GM12878 (cell line): ENCODE measurements around the gene TCERG1L. TPM values are rescaled to one million over a fixed set of nuclear protein-coding genes. Genes with fewer than 3 reads are reported as not detected.

Source experiments
- ATAC-seq: fragments of 200-7000 bp; cut with Tn5 transposase; 3 replicates; pipeline ENCODE4 v1.9.1; 2020; ENCODE audit warnings: mild to moderate bottlenecking, moderate library complexity
- BruUV-seq: library from RNA; stranded (reverse); fragments of 400-500 nt; replicated peaks from 2 replicates; lab custom pipeline; 2021; lab: Mats Ljungman, UMichigan
- CTCF ChIA-PET: fragments of 300-600 bp; sonication (Branson Sonifier 250); formaldehyde crosslinking; extraction: SDS; loops from one replicate; lab custom pipeline; 2021; ENCODE audit warnings: inconsistent platforms; lab: Yijun Ruan, JAX
- POLR2A ChIA-PET: fragments of 350-600 bp; formaldehyde crosslinking; extraction: SDS; loops from one replicate; lab custom pipeline; 2021; ENCODE audit warnings: inconsistent platforms; lab: Charles Lee
- RAD21 ChIA-PET: fragments of 300-600 bp; sonication (Branson Sonifier 250); formaldehyde crosslinking; loops from one replicate; lab custom pipeline; 2023; ENCODE audit warnings: antibody characterized with exemption; ENCODE audit not compliant: unreplicated experiment; lab: Charles Lee
- SMC1A ChIA-PET: fragments of 300-600 bp; sonication (Branson Sonifier 250); formaldehyde crosslinking; loops from one replicate; lab custom pipeline; 2023; ENCODE audit not compliant: unreplicated experiment, uncharacterized antibody; lab: Charles Lee
- DNase-seq: peaks from one replicate; pipeline ENCODE4 v3.0.0-alpha.2; 2011; ENCODE audit warnings: low read depth, low spot score
- FAIRE-seq: peaks from 3 replicates; lab custom pipeline; 2011; peaks lifted over from hg19 to GRCh38; lab: Jason Lieb, UNC
- H2AFZ ChIP-seq: 2 replicates; pipeline ENCODE4 v1.6.0; 2011; ENCODE audit warnings: low read depth, low read length, control low read depth; ENCODE audit not compliant: control insufficient read depth
- H3K27ac ChIP-seq: 2 replicates; pipeline ENCODE4 v1.5.1; 2011; ENCODE audit warnings: control low read depth; ENCODE audit not compliant: control insufficient read depth, insufficient read depth
- H3K27me3 ChIP-seq, 2 experiments: replicated peaks in 1 of 2; 2 replicates each; pipeline versions ENCODE4 v1.6.0 to v1.6.1; 2011; ENCODE audit warnings: low read length in 1 of 2; ENCODE audit not compliant: control insufficient read depth in 2 of 2, insufficient read depth in 2 of 2
- H3K36me3 ChIP-seq, 2 experiments: 2 replicates each; pipeline ENCODE4 v1.5.1; 2011; ENCODE audit warnings: low read length in 1 of 2; ENCODE audit not compliant: control insufficient read depth in 2 of 2, insufficient read depth in 2 of 2
- H3K4me1 ChIP-seq: 2 replicates; pipeline ENCODE4 v1.6.1; 2011; ENCODE audit warnings: mild to moderate bottlenecking, low read length, moderate library complexity, mixed read lengths; ENCODE audit not compliant: control insufficient read depth, insufficient read depth
- H3K4me2 ChIP-seq: 2 replicates; pipeline ENCODE4 v1.6.0; 2011; ENCODE audit warnings: control low read depth; ENCODE audit not compliant: control insufficient read depth, insufficient read depth
- H3K4me3 ChIP-seq: fragments of 200-600 bp; sonication (generic); 2 replicates; pipeline ENCODE4 v1.5.1; 2016
- H3K79me2 ChIP-seq: 2 replicates; pipeline ENCODE4 v1.6.0; 2011; ENCODE audit warnings: low read length; ENCODE audit not compliant: control insufficient read depth, insufficient read depth
- H3K9ac ChIP-seq: 2 replicates; pipeline ENCODE4 v1.8.0; 2011; ENCODE audit warnings: low read length, control low read depth, mixed read lengths; ENCODE audit not compliant: control insufficient read depth, insufficient read depth
- H3K9me3 ChIP-seq: replicated peaks from 3 replicates; pipeline ENCODE4 v1.5.1; 2011; ENCODE audit warnings: mild to moderate bottlenecking, low read length; ENCODE audit not compliant: control insufficient read depth, insufficient read depth
- H4K20me1 ChIP-seq: 2 replicates; pipeline ENCODE4 v1.6.0; 2011; ENCODE audit not compliant: control insufficient read depth, insufficient read depth
- E2F4 ChIP-seq: IDR thresholded peaks from 2 replicates; pipeline ENCODE4 v1.6.1; 2012; ENCODE audit warnings: low read depth, low read length, improper control_type of control experiment
- REST ChIP-seq: IDR thresholded peaks from 2 replicates; pipeline ENCODE4 v1.6.1; 2012; ENCODE audit warnings: mild to moderate bottlenecking, low read depth, low read length
- WGBS: methylation state at CpG from one replicate; pipeline ENCODE4 v1.1.6; 2016; ENCODE audit warnings: low lambda C conversion rate; ENCODE audit not compliant: insufficient replicate concordance, insufficient coverage; ENCODE audit errors: missing lambda C conversion rate; 5-methylcytosine and 5-hydroxymethylcytosine counted together
- in situ Hi-C: fragments of 300-500 bp; cut with MboI; formaldehyde crosslinking; loops from 9 replicates; pipeline ENCODE4 v1.14.3; 2018; ENCODE audit warnings: mixed read lengths
- intact Hi-C: fragments of 100-400 bp; cut with micrococcal nuclease; formaldehyde crosslinking; loops from one replicate; pipeline ENCODE4 v1.14.2; 2022; ENCODE audit not compliant: unreplicated experiment
- polyA plus RNA-seq, 11 experiments: library from polyadenylated mRNA; depleted of rRNA in 4 of 11; unstranded in 6 of 11; stranded (reverse) in 5 of 11; fragments of >200 nt; fragmentation: Nextera tagmentation in 4 of 11; fragmentation: Illumina TruSeq in 1 of 11; extraction: Ambion mirVana in 4 of 11; extraction: Trizol in 1 of 11; gene quantifications; 1 replicate in 1 of 11; 2 replicates in 10 of 11; pipeline versions ENCODE4 v1.2.1 to v1.2.3, GENCODE V29; 2011 to 2016; ENCODE audit warnings: inconsistent platforms in 2 of 11, missing spikeins in 2 of 11, low read depth in 1 of 11
- total RNA-seq, 4 experiments: library from RNA; depleted of rRNA in 3 of 4; stranded (reverse); fragments of >200 nt in 3 of 4; fragmentation: Illumina TruSeq in 1 of 4; extraction: Trizol in 1 of 4; gene quantifications; 2 replicates each; pipeline versions ENCODE4 v1.2.1 to v1.2.3, GENCODE V29; 2013 to 2021

TCERG1L gene
- total and polyA plus RNA-seq, 10 of the 15 experiments (the other 5 are each of a cell fraction or from before 2014, with no cell fraction given), result not detected

- no peaks in the 10 kb centered on the region for H4K20me1 ChIP-seq
- no peak overlapping the region for H3K9ac ChIP-seq
- no peak for FAIRE-seq
- TF ChIP-seq REST (peak; percentile 75; the same call in 1 of the 2 replicates), E2F4 (no peak)
- H3K4me2 ChIP-seq, result no peak overlapping the region
- H3K9me3 ChIP-seq, result no peaks in the 10 kb centered on the region
- no peak overlapping the region for H3K27ac ChIP-seq
- ChIA-PET SMC1A (no interaction called here), CTCF (interaction anchor here (0.9 kb wide), 1 partner anchor 520 kb away, joined by 3 read pairs; no protein-coding TSS in a partner anchor), POLR2A (no interaction called here), RAD21 (no interaction called here)
- no peak overlapping the region for H3K4me3 ChIP-seq
- 19% methylated on average over 9 of the region's 9 CpGs for WGBS
- H2AFZ ChIP-seq, result no peak overlapping the region
- no peaks in the 10 kb centered on the region for H3K79me2 ChIP-seq
- no peaks in the 10 kb centered on the region for H3K36me3 ChIP-seq
- no TSS peak for BruUV-seq
- intact Hi-C loops, result no loop called here
- no peak for ATAC-seq
- DNase-seq, result no peak
- no peaks in the 10 kb centered on the region for H3K27me3 ChIP-seq
- in situ Hi-C loops, result no loop called here
- no peaks in the 10 kb centered on the region for H3K4me1 ChIP-seq
Observed at GRCh38 chr10:131354380-131354779, 42.9 kb upstream of the TCERG1L start.
